Urinary bladder (tissue), 4 donors: Measurements from ENCODE around the gene ZBTB20. TPM values are rescaled to one million over a fixed set of nuclear protein-coding genes. Genes with fewer than 3 reads are reported as not detected.

Experiments
- DNase-seq: peaks from one replicate; pipeline ENCODE4 v3.0.0-alpha.2; 2015; ENCODE audit errors: extremely low spot score
- H3K27ac ChIP-seq: one replicate; pipeline ENCODE4 v1.5.1; 2013; ENCODE audit warnings: low read depth, mild to moderate bottlenecking, moderate library complexity
- H3K36me3 ChIP-seq: one replicate; pipeline ENCODE4 v1.6.1; 2013; ENCODE audit warnings: mild to moderate bottlenecking, moderate library complexity; ENCODE audit not compliant: insufficient read depth
- H3K4me1 ChIP-seq: one replicate; pipeline ENCODE4 v1.6.1; 2013; ENCODE audit warnings: mild to moderate bottlenecking, moderate library complexity; ENCODE audit not compliant: insufficient read depth
- H3K4me3 ChIP-seq: one replicate; pipeline ENCODE4 v1.5.1; 2013; ENCODE audit warnings: low read depth, low read length
- WGBS: extraction: QIAGEN DNeasy Blood & Tissue Kit; methylation state at CpG from one replicate; pipeline ENCODE4 v1.1.7; 2013; 5-methylcytosine and 5-hydroxymethylcytosine counted together
- polyA plus RNA-seq: library from polyadenylated mRNA; stranded (reverse); fragments of 200-250 nt; gene quantifications from one replicate; pipeline ENCODE4 v1.2.3, GENCODE V29; 2013
- total RNA-seq: library from RNA; depleted of rRNA; stranded (reverse); fragments of >200 nt; gene quantifications from one replicate; pipeline ENCODE4 v1.2.3, GENCODE V29; 2014
- donor health status: healthy with polysubstance abuse.
- donor health status: healthy.

Gene ZBTB20
- total and polyA plus RNA-seq, 2 donors, result 1.5 to 99.9 TPM

- H3K4me1 ChIP-seq, result no peaks in the 10 kb centered on the region
- H3K36me3 ChIP-seq, result no peaks in the 10 kb centered on the region
- no peak overlapping the region for H3K4me3 ChIP-seq
- no peak for DNase-seq
- 97% methylated on average over 4 of the region's 4 CpGs for WGBS
- no peak overlapping the region for H3K27ac ChIP-seq
Observed at GRCh38 chr3:114886905-114887304, 260.2 kb downstream of the ZBTB20 start.

- no peaks in the 10 kb centered on the region for H3K36me3 ChIP-seq
- no peaks in the 10 kb centered on the region for H3K4me1 ChIP-seq
- H3K4me3 ChIP-seq, result no peak overlapping the region
- 96% methylated on average over 8 of the region's 8 CpGs for WGBS
- no peak for DNase-seq
- H3K27ac ChIP-seq, result no peak overlapping the region
Observed at GRCh38 chr3:114884213-114884923, 262.7 kb downstream of the ZBTB20 start.

- no peaks in the 10 kb centered on the region for H3K36me3 ChIP-seq
- H3K27ac ChIP-seq, result no peak overlapping the region
- WGBS, result 51% methylated on average over 4 of the region's 4 CpGs
- H3K4me3 ChIP-seq, result no peak overlapping the region
- no peak for DNase-seq
- H3K4me1 ChIP-seq, result no peaks in the 10 kb centered on the region
Observed at GRCh38 chr3:114880078-114880477, 267.0 kb downstream of the ZBTB20 start.

GRCh38 chr3:114879059-114880031, 267.7 kb downstream of the ZBTB20 start:
- Histone ChIP-seq H3K36me3 (no peaks in the 10 kb centered on the region), H3K4me1 (no peaks in the 10 kb centered on the region), H3K27ac (no peak overlapping the region), H3K4me3 (no peak overlapping the region)
- no peak for DNase-seq
- 59% methylated on average over 8 of the region's 8 CpGs for WGBS

GRCh38 chr3:114878114-114878839, 268.8 kb downstream of the ZBTB20 start:
- Histone ChIP-seq H3K27ac (no peak overlapping the region), H3K4me1 (no peaks in the 10 kb centered on the region), H3K36me3 (no peaks in the 10 kb centered on the region), H3K4me3 (no peak overlapping the region)
- DNase-seq, result no peak
- 88% methylated on average over 5 of the region's 5 CpGs for WGBS

- DNase-seq, result no peak
- WGBS, result 54% methylated on average over 2 of the region's 2 CpGs
- H3K4me1 ChIP-seq, result no peaks in the 10 kb centered on the region
Observed at GRCh38 chr3:114877378-114878113, 269.5 kb downstream of the ZBTB20 start.

GRCh38 chr3:114874522-114874971, 272.5 kb downstream of the ZBTB20 start:
- DNase-seq, result no peak
- Histone ChIP-seq H3K27ac (no peak overlapping the region), H3K4me3 (no peak overlapping the region), H3K36me3 (no peaks in the 10 kb centered on the region), H3K4me1 (no peaks in the 10 kb centered on the region)
- WGBS, result 50% methylated on average over 3 of the region's 3 CpGs

More at GRCh38 chr3:114877378-114878113, 269.5 kb downstream of the ZBTB20 start:
- Histone ChIP-seq H3K36me3 (no peaks in the 10 kb centered on the region), H3K4me3 (no peak overlapping the region), H3K27ac (no peak overlapping the region)

- Histone ChIP-seq H3K4me3 (no peak overlapping the region), H3K27ac (no peak overlapping the region), H3K36me3 (no peaks in the 10 kb centered on the region), H3K4me1 (no peaks in the 10 kb centered on the region)
- DNase-seq, result no peak
- 91% methylated on average over 1 of the region's 1 CpG for WGBS
Observed at GRCh38 chr3:114873591-114873990, 273.5 kb downstream of the ZBTB20 start.

GRCh38 chr3:114872588-114872987, 274.5 kb downstream of the ZBTB20 start:
- H3K4me3 ChIP-seq, result no peak overlapping the region
- 44% methylated on average over 1 of the region's 1 CpG for WGBS
- no peaks in the 10 kb centered on the region for H3K36me3 ChIP-seq
- no peak overlapping the region for H3K27ac ChIP-seq
- no peaks in the 10 kb centered on the region for H3K4me1 ChIP-seq
- no peak for DNase-seq

- WGBS, result 75% methylated on average over 1 of the region's 1 CpG
- no peaks in the 10 kb centered on the region for H3K4me1 ChIP-seq
- H3K27ac ChIP-seq, result no peak overlapping the region
Observed at GRCh38 chr3:114872050-114872449, 275.0 kb downstream of the ZBTB20 start.

GRCh38 chr3:114867835-114868503, 279.1 kb downstream of the ZBTB20 start:
- no peak for DNase-seq
- no peak overlapping the region for H3K27ac ChIP-seq
- WGBS, result 82% methylated on average over 4 of the region's 4 CpGs
- H3K4me1 ChIP-seq, result no peaks in the 10 kb centered on the region
- H3K36me3 ChIP-seq, result no peaks in the 10 kb centered on the region
- H3K4me3 ChIP-seq, result no peak overlapping the region

More at GRCh38 chr3:114872050-114872449, 275.0 kb downstream of the ZBTB20 start:
- DNase-seq, result no peak
- Histone ChIP-seq H3K36me3 (no peaks in the 10 kb centered on the region), H3K4me3 (no peak overlapping the region)

- no peaks in the 10 kb centered on the region for H3K36me3 ChIP-seq
- H3K27ac ChIP-seq, result no peak overlapping the region
- H3K4me1 ChIP-seq, result no peaks in the 10 kb centered on the region
- 96% methylated on average over 6 of the region's 6 CpGs for WGBS
- no peak for DNase-seq
- no peak overlapping the region for H3K4me3 ChIP-seq
Observed at GRCh38 chr3:114867359-114867758, 279.7 kb downstream of the ZBTB20 start.
